ENCODE data around the gene TIPARP. TPM values are rescaled to one million over a fixed set of nuclear protein-coding genes. Genes with fewer than 3 reads are reported as not detected.
"Not testable (repeated sequence)": the region's sequence is repeated elsewhere in the genome, so short reads cannot be mapped to it uniquely, and the experiment has no call there.

Gene TIPARP
- total RNA-seq, 1 donor from 2014 or later = 13.4 TPM

DNA sequence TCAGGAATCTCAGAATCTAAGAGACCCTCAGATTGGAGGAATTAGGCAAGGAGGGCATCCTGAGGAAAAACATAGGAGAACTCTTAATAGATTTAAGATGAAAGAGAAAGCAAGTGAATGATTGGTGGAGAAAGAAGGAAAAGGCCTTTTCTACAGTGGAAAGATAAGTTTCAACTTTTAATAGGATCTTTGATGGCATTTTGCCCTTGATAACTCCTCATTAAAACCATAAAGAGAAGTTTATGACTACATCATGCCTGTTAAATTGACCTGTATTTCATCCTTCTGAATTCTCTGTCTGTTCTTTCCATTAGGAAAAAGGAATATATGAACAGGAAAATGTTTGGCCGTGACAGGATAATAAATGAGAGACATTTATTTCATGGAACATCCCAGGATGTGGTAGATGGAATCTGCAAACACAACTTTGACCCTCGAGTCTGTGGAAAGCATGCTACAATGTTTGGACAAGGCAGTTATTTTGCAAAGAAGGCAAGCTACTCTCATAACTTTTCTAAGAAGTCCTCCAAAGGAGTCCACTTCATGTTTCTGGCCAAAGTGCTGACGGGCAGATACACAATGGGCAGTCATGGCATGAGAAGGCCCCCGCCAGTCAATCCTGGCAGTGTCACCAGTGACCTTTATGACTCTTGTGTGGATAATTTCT is 30.1 kb downstream of the TIPARP start:
- H3K4me3 Mint-ChIP-seq = no peak overlapping the region
- H3K36me3 Mint-ChIP-seq (ENCODE audit: low read depth) = peaks cover 17% of the 10 kb centered on the region
- DNase-seq (ENCODE audit: low read depth, low spot score) = no peak
- H3K9me3 Mint-ChIP-seq = no peaks in the 10 kb centered on the region
- TF ChIP-seq, protein P1, sequence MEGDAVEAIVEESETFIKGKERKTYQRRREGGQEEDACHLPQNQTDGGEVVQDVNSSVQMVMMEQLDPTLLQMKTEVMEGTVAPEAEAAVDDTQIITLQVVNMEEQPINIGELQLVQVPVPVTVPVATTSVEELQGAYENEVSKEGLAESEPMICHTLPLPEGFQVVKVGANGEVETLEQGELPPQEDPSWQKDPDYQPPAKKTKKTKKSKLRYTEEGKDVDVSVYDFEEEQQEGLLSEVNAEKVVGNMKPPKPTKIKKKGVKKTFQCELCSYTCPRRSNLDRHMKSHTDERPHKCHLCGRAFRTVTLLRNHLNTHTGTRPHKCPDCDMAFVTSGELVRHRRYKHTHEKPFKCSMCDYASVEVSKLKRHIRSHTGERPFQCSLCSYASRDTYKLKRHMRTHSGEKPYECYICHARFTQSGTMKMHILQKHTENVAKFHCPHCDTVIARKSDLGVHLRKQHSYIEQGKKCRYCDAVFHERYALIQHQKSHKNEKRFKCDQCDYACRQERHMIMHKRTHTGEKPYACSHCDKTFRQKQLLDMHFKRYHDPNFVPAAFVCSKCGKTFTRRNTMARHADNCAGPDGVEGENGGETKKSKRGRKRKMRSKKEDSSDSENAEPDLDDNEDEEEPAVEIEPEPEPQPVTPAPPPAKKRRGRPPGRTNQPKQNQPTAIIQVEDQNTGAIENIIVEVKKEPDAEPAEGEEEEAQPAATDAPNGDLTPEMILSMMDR (conservative IDR thresholded peaks at IDR 0.05) = no peak
- H3K4me1 Mint-ChIP-seq = peaks cover 5% of the 10 kb centered on the region
- no peak overlapping the region for H3K27ac Mint-ChIP-seq (ENCODE audit: unreplicated experiment)
- no peaks in the 10 kb centered on the region for H3K27me3 Mint-ChIP-seq (ENCODE audit: low read depth)

DNA sequence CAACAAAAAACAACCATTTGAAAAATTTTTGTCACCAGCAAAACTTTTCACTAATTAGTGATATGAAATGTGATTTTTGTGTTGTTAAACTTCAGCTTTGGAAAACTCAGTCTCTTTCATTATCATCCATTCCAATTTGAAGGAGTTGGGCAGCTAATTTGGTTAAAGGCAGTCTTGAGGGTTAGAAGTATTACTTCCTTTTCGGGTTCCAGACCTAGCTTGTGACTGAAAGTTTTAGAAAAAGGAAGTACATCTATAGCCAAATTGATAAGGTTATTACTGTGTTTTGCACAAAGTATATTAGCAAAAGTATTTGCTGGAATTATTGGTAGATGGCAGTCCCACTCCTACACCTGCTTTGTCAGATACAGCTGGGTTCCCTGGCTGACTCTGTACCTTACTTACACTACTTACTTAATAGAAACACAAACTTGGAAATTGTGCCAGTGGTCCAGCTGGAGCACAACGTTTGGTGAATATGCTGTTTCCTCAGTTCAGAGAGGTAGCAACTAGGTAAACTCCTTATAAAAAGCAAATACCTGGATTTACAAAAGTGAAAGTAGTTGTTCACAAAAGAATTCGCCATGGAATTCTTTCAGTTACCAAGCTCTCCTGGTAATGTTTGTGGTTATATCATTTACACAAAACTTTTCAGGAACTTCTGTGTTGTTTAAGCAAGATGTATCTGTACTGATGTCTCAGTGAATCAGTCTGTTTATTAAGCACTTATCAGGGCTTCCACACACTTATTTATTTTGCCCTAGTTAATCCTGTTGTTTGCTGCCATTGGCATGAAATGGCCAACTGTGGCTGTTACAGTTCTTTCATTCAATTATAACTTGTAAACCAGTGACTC is 31.6 kb downstream of the TIPARP start:
- Mint-ChIP-seq H3K4me3 (no peak overlapping the region), H3K9me3 (no peaks in the 10 kb centered on the region), H3K27ac (ENCODE audit: unreplicated experiment) (no peak overlapping the region), H3K36me3 (ENCODE audit: low read depth) (peaks cover 22% of the 10 kb centered on the region), H3K4me1 (peaks cover 5% of the 10 kb centered on the region), H3K27me3 (ENCODE audit: low read depth) (no peaks in the 10 kb centered on the region)
- no peak for DNase-seq (ENCODE audit: low read depth, low spot score)
- TF ChIP-seq, protein P1 (conservative IDR thresholded peaks at IDR 0.05) = no peak

DNA sequence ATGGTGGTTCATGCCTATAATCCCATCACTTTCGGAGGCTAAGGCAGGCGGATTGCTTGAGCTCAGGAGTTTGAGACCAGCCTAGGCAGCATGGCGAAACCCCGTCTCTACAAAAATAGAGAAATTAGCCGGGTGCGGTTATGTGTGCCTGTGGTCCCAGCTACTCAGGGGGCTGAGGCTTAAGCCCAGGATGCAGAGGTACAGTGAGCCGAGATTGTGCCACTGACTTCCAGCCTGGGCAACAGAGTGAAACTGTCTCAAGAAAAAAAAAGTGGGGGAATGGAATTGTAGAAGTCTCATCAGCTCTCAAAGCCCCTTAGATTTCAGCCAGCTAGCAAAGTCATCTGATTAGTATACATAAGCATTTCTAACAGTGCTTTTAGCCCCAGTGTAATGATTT is 33.2 kb downstream of the TIPARP start:
- Mint-ChIP-seq H3K4me3 (no peak overlapping the region), H3K27ac (ENCODE audit: unreplicated experiment) (no peak overlapping the region)

DNA sequence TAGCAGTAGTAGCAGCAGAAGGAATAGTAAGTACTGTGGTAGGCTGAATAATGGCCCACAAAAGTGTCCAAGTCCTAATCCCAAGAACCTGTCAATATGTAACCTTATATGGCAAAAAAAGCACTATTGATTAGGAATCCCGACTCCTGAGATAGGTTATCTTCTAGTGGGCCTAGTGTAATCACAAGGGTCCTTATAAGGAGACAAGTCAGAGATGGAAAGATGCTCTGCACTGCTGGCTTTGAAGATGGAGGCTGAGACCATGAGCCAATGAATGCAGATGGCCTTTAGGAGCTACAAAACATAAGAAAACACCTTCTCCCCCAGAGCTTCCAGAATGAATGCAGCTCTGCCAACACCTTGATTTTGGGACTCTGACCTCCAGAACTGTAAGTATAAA is 36.0 kb downstream of the TIPARP start:
- H3K4me1 Mint-ChIP-seq = no peaks in the 10 kb centered on the region
- no peak for DNase-seq (ENCODE audit: low read depth, low spot score)
- no peak overlapping the region for H3K27ac Mint-ChIP-seq (ENCODE audit: unreplicated experiment)
- H3K4me3 Mint-ChIP-seq = no peak overlapping the region
- no peaks in the 10 kb centered on the region for H3K27me3 Mint-ChIP-seq (ENCODE audit: low read depth)
- H3K36me3 Mint-ChIP-seq (ENCODE audit: low read depth) = peaks cover 14% of the 10 kb centered on the region
- TF ChIP-seq, protein P1 (conservative IDR thresholded peaks at IDR 0.05) = no peak
- no peaks in the 10 kb centered on the region for H3K9me3 Mint-ChIP-seq

More for the DNA sequence above, 33.2 kb downstream of the TIPARP start:
- TF ChIP-seq, protein P1 (conservative IDR thresholded peaks at IDR 0.05) = no peak
- H3K9me3 Mint-ChIP-seq = no peaks in the 10 kb centered on the region
- no peaks in the 10 kb centered on the region for H3K27me3 Mint-ChIP-seq (ENCODE audit: low read depth)
- no peak for DNase-seq (ENCODE audit: low read depth, low spot score)
- H3K36me3 Mint-ChIP-seq (ENCODE audit: low read depth) = peaks cover 17% of the 10 kb centered on the region
- peaks cover 5% of the 10 kb centered on the region for H3K4me1 Mint-ChIP-seq

DNA sequence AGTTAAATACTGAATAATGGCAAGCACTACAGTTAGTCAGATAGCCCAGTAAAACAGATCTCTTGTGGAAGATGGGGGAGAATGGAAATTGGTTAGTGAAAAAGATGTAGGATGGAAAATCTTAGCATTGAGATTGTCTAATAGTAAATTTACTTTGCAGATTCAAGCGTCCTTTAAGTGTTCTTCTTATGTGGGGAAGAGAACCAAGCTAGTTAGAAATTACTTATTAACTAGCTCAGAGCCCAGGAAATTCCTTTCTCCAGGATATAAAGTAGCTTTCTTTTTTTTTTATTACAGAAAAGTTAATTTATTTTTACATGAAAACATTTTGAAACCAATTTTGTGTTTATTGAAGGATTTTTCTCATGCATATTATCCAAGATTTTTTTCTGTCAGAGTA is 36.7 kb downstream of the TIPARP start:
- DNase-seq (ENCODE audit: low read depth, low spot score) = no peak
- no peaks in the 10 kb centered on the region for H3K27me3 Mint-ChIP-seq (ENCODE audit: low read depth)
- TF ChIP-seq, protein P1 (conservative IDR thresholded peaks at IDR 0.05) = no peak
- peaks cover 15% of the 10 kb centered on the region for H3K36me3 Mint-ChIP-seq (ENCODE audit: low read depth)
- no peaks in the 10 kb centered on the region for H3K9me3 Mint-ChIP-seq
- no peak overlapping the region for H3K4me3 Mint-ChIP-seq
- H3K27ac Mint-ChIP-seq (ENCODE audit: unreplicated experiment) = no peak overlapping the region
- no peaks in the 10 kb centered on the region for H3K4me1 Mint-ChIP-seq

DNA sequence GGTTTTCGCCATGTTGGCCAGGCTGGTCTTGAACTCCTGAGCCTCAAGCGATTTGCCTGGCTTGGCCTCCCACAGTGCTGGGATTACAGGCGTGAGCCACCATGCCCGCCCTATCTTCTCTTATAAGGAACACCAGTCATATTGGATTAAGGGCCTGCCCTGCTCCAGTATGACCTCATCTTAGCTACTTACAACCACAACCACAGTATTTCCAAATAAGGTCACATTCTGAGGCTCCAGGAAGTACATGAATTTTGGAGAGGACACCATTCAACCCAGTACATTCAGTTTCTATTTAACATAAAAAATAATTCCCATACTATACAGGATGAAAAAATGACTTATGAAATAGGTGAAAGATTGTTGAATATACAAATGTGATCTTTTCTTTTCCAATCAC is 37.6 kb downstream of the TIPARP start:
- H3K9me3 Mint-ChIP-seq; H3K27me3 Mint-ChIP-seq (ENCODE audit: low read depth); H3K4me1 Mint-ChIP-seq; H3K4me3 Mint-ChIP-seq; DNase-seq (ENCODE audit: low read depth, low spot score); H3K27ac Mint-ChIP-seq (ENCODE audit: unreplicated experiment): not testable (repeated sequence)
- H3K36me3 Mint-ChIP-seq (ENCODE audit: low read depth) = peaks cover 15% of the 10 kb centered on the region
